ENCODE data around the gene VPS33A. TPM values are rescaled to one million over a fixed set of nuclear protein-coding genes. Genes with fewer than 3 reads are reported as not detected.
A peak's percentile ranks its signal among the peaks of the same experiment; 100 is the strongest.

The VPS33A gene
- total and polyA plus RNA-seq, 2 donors (not counting 1 experiment from before 2014, with no cell fraction given): 15.4 to 22.3 TPM

- Histone ChIP-seq H2AFZ (ENCODE audit: low read length) (no peak overlapping the region), H3K27me3 (ENCODE audit: control insufficient read depth, insufficient read depth, low read length) (no peaks in the 10 kb centered on the region), H3K27ac (ENCODE audit: insufficient read depth, low read length) (no peak overlapping the region), H3K4me3 (replicated peaks in 1 of 4; ENCODE audit: control extremely low read depth in 1 of 4, insufficient read depth in 1 of 4, low read depth in 3 of 4, low read length in 4 of 4) (no peak overlapping the region), H3K4me1 (ENCODE audit: control insufficient read depth, extremely low read depth, insufficient read depth, low read length) (peaks cover 15% of the 10 kb centered on the region), H3K9me3 (ENCODE audit: control insufficient read depth, insufficient read depth, low read depth, low read length) (no peaks in the 10 kb centered on the region), H3K79me2 (ENCODE audit: control insufficient read depth, insufficient read depth, low read length) (peaks cover 22% of the 10 kb centered on the region), H3K4me2 (ENCODE audit: extremely low read depth, insufficient read depth, low read length) (no peak overlapping the region), H3K9ac (ENCODE audit: insufficient read depth, low read length) (no peak overlapping the region), H4K20me1 (ENCODE audit: control insufficient read depth, extremely low read depth, insufficient read depth, low read length) (no peaks in the 10 kb centered on the region), H3K36me3 (ENCODE audit: control insufficient read depth, insufficient read depth, low read length) (peaks cover 2% of the 10 kb centered on the region)
- DNase-seq (ENCODE audit: low read depth in 2 of 2): no peak
- TF ChIP-seq EZH2 (IDR thresholded peaks at IDR 0.05; ENCODE audit: low read length, missing control alignments) (no peak), CTCF (conservative IDR thresholded peaks at IDR 0.05 in 1 of 2, IDR thresholded peaks at IDR 0.05 in 1 of 2; ENCODE audit: low read depth in 1 of 2, low read length in 2 of 2) (no peak)
Observed at GRCh38 chr12:122228092-122228491, 38.2 kb downstream of the VPS33A start.

- Histone ChIP-seq H3K4me1 (ENCODE audit: control insufficient read depth, extremely low read depth, insufficient read depth, low read length) (peaks cover 15% of the 10 kb centered on the region), H3K4me3 (replicated peaks in 1 of 4; ENCODE audit: control extremely low read depth in 1 of 4, insufficient read depth in 1 of 4, low read depth in 3 of 4, low read length in 4 of 4) (no peak overlapping the region), H3K9ac (ENCODE audit: insufficient read depth, low read length) (no peak overlapping the region), H2AFZ (ENCODE audit: low read length) (no peak overlapping the region), H3K4me2 (ENCODE audit: extremely low read depth, insufficient read depth, low read length) (no peak overlapping the region), H3K27me3 (ENCODE audit: control insufficient read depth, insufficient read depth, low read length) (no peaks in the 10 kb centered on the region), H3K27ac (ENCODE audit: insufficient read depth, low read length) (no peak overlapping the region), H3K36me3 (ENCODE audit: control insufficient read depth, insufficient read depth, low read length) (peaks cover 4% of the 10 kb centered on the region), H4K20me1 (ENCODE audit: control insufficient read depth, extremely low read depth, insufficient read depth, low read length) (no peaks in the 10 kb centered on the region), H3K79me2 (ENCODE audit: control insufficient read depth, insufficient read depth, low read length) (peaks cover 29% of the 10 kb centered on the region), H3K9me3 (ENCODE audit: control insufficient read depth, insufficient read depth, low read depth, low read length) (no peaks in the 10 kb centered on the region)
- TF ChIP-seq EZH2 (IDR thresholded peaks at IDR 0.05; ENCODE audit: low read length, missing control alignments) (no peak), CTCF (conservative IDR thresholded peaks at IDR 0.05 in 1 of 2, IDR thresholded peaks at IDR 0.05 in 1 of 2; ENCODE audit: low read depth in 1 of 2, low read length in 2 of 2) (no peak)
- DNase-seq (ENCODE audit: low read depth in 2 of 2): no peak
Observed at GRCh38 chr12:122227341-122227740, 39.0 kb downstream of the VPS33A start.

GRCh38 chr12:122226366-122227125 lies 39.7 kb downstream of the VPS33A start:
- peak overlapping the region in 3 of 4 experiments; percentile 22 to 51 (median 27) for H3K4me3 ChIP-seq (replicated peaks in 1 of 4; ENCODE audit: control extremely low read depth in 1 of 4, insufficient read depth in 1 of 4, low read depth in 3 of 4, low read length in 4 of 4)
- H3K36me3 ChIP-seq (ENCODE audit: control insufficient read depth, insufficient read depth, low read length): peaks cover 6% of the 10 kb centered on the region
- H2AFZ ChIP-seq (ENCODE audit: low read length): peak overlapping the region; percentile 24
- H3K79me2 ChIP-seq (ENCODE audit: control insufficient read depth, insufficient read depth, low read length): peaks cover 32% of the 10 kb centered on the region
- peaks cover 15% of the 10 kb centered on the region for H3K4me1 ChIP-seq (ENCODE audit: control insufficient read depth, extremely low read depth, insufficient read depth, low read length)
- no peaks in the 10 kb centered on the region for H3K9me3 ChIP-seq (ENCODE audit: control insufficient read depth, insufficient read depth, low read depth, low read length)
- H4K20me1 ChIP-seq (ENCODE audit: control insufficient read depth, extremely low read depth, insufficient read depth, low read length): no peaks in the 10 kb centered on the region
- no peaks in the 10 kb centered on the region for H3K27me3 ChIP-seq (ENCODE audit: control insufficient read depth, insufficient read depth, low read length)
- no peak for DNase-seq (ENCODE audit: low read depth in 2 of 2)
- peak overlapping the region; percentile 66 for H3K4me2 ChIP-seq (ENCODE audit: extremely low read depth, insufficient read depth, low read length)
- H3K27ac ChIP-seq (ENCODE audit: insufficient read depth, low read length): no peak overlapping the region
- H3K9ac ChIP-seq (ENCODE audit: insufficient read depth, low read length): no peak overlapping the region
- TF ChIP-seq EZH2 (IDR thresholded peaks at IDR 0.05; ENCODE audit: low read length, missing control alignments) (no peak), CTCF (conservative IDR thresholded peaks at IDR 0.05 in 1 of 2, IDR thresholded peaks at IDR 0.05 in 1 of 2; ENCODE audit: low read depth in 1 of 2, low read length in 2 of 2) (no peak)
